A673 (cell line): Measurements from ENCODE around the gene RAB3D.

Experiments used
- CTCF ChIP-seq: fragments of 300-800, 200-600 bp; sonication (generic); conservative IDR thresholded peaks from 2 replicates; pipeline ENCODE4 v1.5.1; 2017; ENCODE audit warnings: low read depth, mild to moderate bottlenecking, antibody characterized with exemption, low read length, moderate library complexity, mixed read lengths
- EZH2 ChIP-seq: fragments of 200-600 bp; sonication (generic); IDR thresholded peaks from 2 replicates; pipeline ENCODE4 v1.6.1; 2017; ENCODE audit warnings: borderline replicate concordance, low read depth, mild to moderate bottlenecking, mixed read lengths, antibody characterized with exemption, low read length; ENCODE audit not compliant: poor library complexity, severe bottlenecking

- TF ChIP-seq CTCF (no peak), EZH2 (no peak)
Observed at GRCh38 chr19:11379857-11380350, 40.4 kb upstream of the RAB3D start.
